WTC11 (cell line): Measurements from ENCODE around the gene NEK7. TPM values are rescaled to one million over a fixed set of nuclear protein-coding genes. Genes with fewer than 3 reads are reported as not detected.

Experiments used
- ATAC-seq: fragments of 200-7000 bp; cut with Tn5 transposase; 2 replicates; pipeline ENCODE4 v1.10.0; 2021; ENCODE audit warnings: mild to moderate bottlenecking, moderate library complexity
- CTCF ChIA-PET: fragments of 300-600 bp; sonication (Branson Sonifier 250); formaldehyde crosslinking; loops from one replicate; lab custom pipeline; 2021; ENCODE audit warnings: antibody characterized with exemption; lab: Charles Lee
- POLR2A ChIA-PET: fragments of 350-600 bp; sonication (Branson Sonifier 250); formaldehyde crosslinking; loops from one replicate; lab custom pipeline; 2021; ENCODE audit warnings: antibody characterized with exemption; lab: Charles Lee
- DNase-seq: peaks from one replicate; pipeline ENCODE4 v3.0.0; 2021; ENCODE audit warnings: low spot score
- H3K27ac Mint-ChIP-seq: 2 replicates; pipeline ENCODE4 v1.8.0; 2021; ENCODE audit warnings: mixed read lengths
- H3K27me3 Mint-ChIP-seq: 2 replicates; pipeline ENCODE4 v1.8.0; 2021; ENCODE audit warnings: low read depth, mild to moderate bottlenecking, moderate library complexity, mixed read lengths
- H3K36me3 Mint-ChIP-seq: 2 replicates; pipeline ENCODE4 v1.8.0; 2021; ENCODE audit warnings: mixed read lengths
- H3K4me1 Mint-ChIP-seq: 2 replicates; pipeline ENCODE4 v1.8.0; 2022; ENCODE audit warnings: mixed read lengths
- H3K4me3 Mint-ChIP-seq: 2 replicates; pipeline ENCODE4 v1.8.0; 2021; ENCODE audit warnings: mild to moderate bottlenecking, moderate library complexity, mixed read lengths
- H3K9me3 Mint-ChIP-seq: 2 replicates; pipeline ENCODE4 v1.8.0; 2021; ENCODE audit warnings: mixed read lengths
- CDX4 ChIP-seq: fragments of 250-450 bp; sonication (Bioruptor Pico); IDR thresholded peaks from 2 replicates; pipeline ENCODE4 v1.9.0; 2021; ENCODE audit warnings: moderate library complexity, mild to moderate bottlenecking, inconsistent platforms, borderline replicate concordance
- ESRRA ChIP-seq: sonication (generic); formaldehyde crosslinking; IDR thresholded peaks from 2 replicates; pipeline ENCODE4 v1.8.1; 2022; ENCODE audit warnings: mild to moderate bottlenecking, missing genetic modification reagents, borderline replicate concordance
- HMGA2 ChIP-seq: fragments of 250-450 bp; sonication (Bioruptor Pico); IDR thresholded peaks from 2 replicates; pipeline ENCODE4 v1.4.0; 2021; ENCODE audit warnings: mild to moderate bottlenecking, moderate library complexity
- HMGXB4 ChIP-seq: sonication (generic); formaldehyde crosslinking; IDR thresholded peaks from 2 replicates; pipeline ENCODE4 v1.8.1; 2023; ENCODE audit warnings: mild to moderate bottlenecking, moderate library complexity, missing genetic modification reagents
- MXD4 ChIP-seq: fragments of 250-450 bp; sonication (Bioruptor Pico); IDR thresholded peaks from 2 replicates; pipeline ENCODE4 v1.8.0; 2021; ENCODE audit warnings: mild to moderate bottlenecking, moderate library complexity, borderline replicate concordance
- NFYB ChIP-seq: sonication (generic); formaldehyde crosslinking; conservative IDR thresholded peaks from 2 replicates; pipeline ENCODE4 v1.8.0; 2022; ENCODE audit warnings: low read depth, missing genetic modification reagents
- NR2C2 ChIP-seq: sonication (generic); formaldehyde crosslinking; IDR thresholded peaks from 2 replicates; pipeline ENCODE4 v1.8.0; 2022; ENCODE audit warnings: mild to moderate bottlenecking, missing genetic modification reagents
- ZBTB21 ChIP-seq: sonication (generic); formaldehyde crosslinking; IDR thresholded peaks from 2 replicates; pipeline ENCODE4 v1.8.1; 2023; ENCODE audit warnings: mild to moderate bottlenecking, missing genetic modification reagents, borderline replicate concordance
- ZNF138 ChIP-seq: sonication (generic); formaldehyde crosslinking; conservative IDR thresholded peaks from 2 replicates; pipeline ENCODE4 v1.8.1; 2022; ENCODE audit warnings: mild to moderate bottlenecking, moderate library complexity, missing genetic modification reagents
- ZNF263 ChIP-seq: sonication (generic); formaldehyde crosslinking; IDR thresholded peaks from 2 replicates; pipeline ENCODE4 v1.8.1; 2022; ENCODE audit warnings: low read depth, mild to moderate bottlenecking, moderate library complexity, missing genetic modification reagents
- ZNF281 ChIP-seq: sonication (generic); formaldehyde crosslinking; IDR thresholded peaks from 2 replicates; pipeline ENCODE4 v1.8.0; 2023; ENCODE audit warnings: mild to moderate bottlenecking, missing genetic modification reagents
- ZNF317 ChIP-seq: sonication (generic); formaldehyde crosslinking; IDR thresholded peaks from 2 replicates; pipeline ENCODE4 v1.8.1; 2023; ENCODE audit warnings: low read depth, mild to moderate bottlenecking, moderate library complexity, missing genetic modification reagents, borderline replicate concordance
- ZNF512 ChIP-seq: sonication (generic); formaldehyde crosslinking; IDR thresholded peaks from 2 replicates; pipeline ENCODE4 v1.8.1; 2022; ENCODE audit warnings: missing genetic modification reagents, borderline replicate concordance
- ZNF532 ChIP-seq: fragments of 250-450 bp; sonication (Bioruptor Pico); IDR thresholded peaks from 2 replicates; pipeline ENCODE4 v1.9.0; 2021; ENCODE audit warnings: mild to moderate bottlenecking, borderline replicate concordance
- total RNA-seq: library from RNA; stranded (reverse); gene quantifications from 3 replicates; pipeline ENCODE4 v1.2.3, GENCODE V29; 2021
- TF ChIP-seq, protein P1 (sequence below): fragments of 250-450 bp; sonication (Bioruptor Pico); conservative IDR thresholded peaks from 2 replicates; pipeline ENCODE4 v1.9.0; 2021; ENCODE audit warnings: mild to moderate bottlenecking

The NEK7 gene
- total RNA-seq, 1 experiment from 2014 or later = 10.3 TPM

GRCh38 chr1:198173832-198174231, 17.0 kb downstream of the NEK7 start:
- POLR2A ChIA-PET = no interaction called here
- TF ChIP-seq HMGXB4 (CRISPR knock-in tag) (no peak), MXD4 (no peak)
- TF ChIP-seq, all 79 proteins: peak for 0
- Mint-ChIP-seq H3K9me3 (no peaks in the 10 kb centered on the region), H3K27me3 (no peaks in the 10 kb centered on the region), H3K36me3 (no peaks in the 10 kb centered on the region), H3K4me3 (no peak overlapping the region), H3K27ac (no peak overlapping the region), H3K4me1 (peaks cover 35% of the 10 kb centered on the region)
- CTCF ChIA-PET = interaction anchor here (0.7 kb wide), 1 partner anchor 995 kb away, joined by 3 read pairs; no protein-coding TSS in a partner anchor
- DNase-seq = no peak
- ATAC-seq = no peak

DNA sequence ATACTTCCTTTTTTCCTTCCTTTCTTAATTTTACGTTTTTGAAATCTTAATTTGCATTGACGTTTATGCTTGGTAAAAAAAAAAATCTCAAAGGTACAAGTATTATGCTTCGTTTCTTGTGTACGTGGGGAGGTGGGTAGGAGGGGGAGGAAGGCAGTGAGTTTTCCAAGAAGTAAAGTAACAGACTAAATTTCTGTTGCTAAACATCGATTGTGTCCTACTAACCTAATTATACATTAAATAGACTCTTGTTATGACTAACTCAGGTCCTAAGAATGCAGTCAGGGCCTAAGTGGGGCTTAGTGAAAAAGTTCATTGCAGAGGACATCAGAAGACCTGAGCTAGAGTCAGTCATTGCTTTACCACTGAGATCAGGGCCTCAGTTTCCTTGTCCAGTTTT, 17.5 kb downstream of the NEK7 start:
- no peak for TF ChIP-seq ZBTB21 (CRISPR knock-in tag)
- TF ChIP-seq CDX4 = no peak
- TF ChIP-seq ZNF263 (CRISPR knock-in tag) = no peak
- TF ChIP-seq, protein P1, sequence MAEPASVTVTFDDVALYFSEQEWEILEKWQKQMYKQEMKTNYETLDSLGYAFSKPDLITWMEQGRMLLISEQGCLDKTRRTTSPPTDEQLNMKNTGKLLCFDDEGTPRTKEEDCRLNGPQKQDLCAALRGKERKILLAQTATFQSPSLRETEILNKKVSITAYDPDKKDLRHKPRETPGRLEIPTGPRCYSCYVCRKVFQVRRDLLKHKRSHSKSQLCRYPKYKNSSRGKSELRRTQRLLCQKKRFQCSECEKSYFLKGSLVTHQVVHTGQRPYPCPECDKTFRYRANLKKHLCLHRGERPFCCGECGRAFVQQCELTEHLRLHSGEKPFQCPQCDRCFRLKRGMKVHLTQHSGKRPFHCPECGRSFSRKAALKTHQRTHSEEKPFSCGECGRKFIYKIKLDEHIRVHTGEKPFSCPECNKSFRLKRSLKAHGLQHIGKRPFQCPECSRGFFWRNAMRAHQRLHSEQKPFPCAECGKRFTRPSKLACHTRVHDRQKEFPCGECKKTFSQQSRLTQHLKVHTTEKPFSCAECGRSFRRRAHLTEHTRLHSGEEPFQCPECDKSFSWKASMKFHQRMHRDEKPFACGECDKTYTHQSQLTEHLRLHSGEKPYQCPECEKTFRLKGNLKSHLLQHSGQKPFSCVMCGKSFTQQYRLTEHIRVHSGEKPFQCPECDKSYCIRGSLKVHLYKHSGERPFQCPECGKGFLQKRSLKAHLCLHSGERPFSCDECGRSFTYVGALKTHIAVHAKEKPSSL (CRISPR knock-in tag) = no peak
- TF ChIP-seq NFYB (CRISPR knock-in tag) = no peak
- no peak for TF ChIP-seq ZNF138 (CRISPR knock-in tag)
- H3K36me3 Mint-ChIP-seq = no peaks in the 10 kb centered on the region
- no peak overlapping the region for H3K4me3 Mint-ChIP-seq
- DNase-seq = no peak
- no peaks in the 10 kb centered on the region for H3K27me3 Mint-ChIP-seq
- POLR2A ChIA-PET = no interaction called here
- H3K4me1 Mint-ChIP-seq = peaks cover 35% of the 10 kb centered on the region
- no peaks in the 10 kb centered on the region for H3K9me3 Mint-ChIP-seq
- no peak for ATAC-seq
- CTCF ChIA-PET = interaction anchor here (0.7 kb wide), 1 partner anchor 995 kb away, joined by 3 read pairs; no protein-coding TSS in a partner anchor
- no peak overlapping the region; the same call in 1 of the 2 replicates for H3K27ac Mint-ChIP-seq

- ATAC-seq (no peak), DNase-seq (no peak)
- peaks cover 35% of the 10 kb centered on the region for H3K4me1 Mint-ChIP-seq
- no peak overlapping the region for H3K4me3 Mint-ChIP-seq
- H3K27me3 Mint-ChIP-seq = no peaks in the 10 kb centered on the region
- H3K27ac Mint-ChIP-seq = no peak overlapping the region
- H3K36me3 Mint-ChIP-seq = no peaks in the 10 kb centered on the region
- CTCF ChIA-PET = no interaction called here
- no peaks in the 10 kb centered on the region for H3K9me3 Mint-ChIP-seq
- POLR2A ChIA-PET = no interaction called here
- TF ChIP-seq ESRRA (CRISPR knock-in tag) (no peak), NR2C2 (CRISPR knock-in tag) (no peak), ZNF138 (CRISPR knock-in tag) (no peak), ZNF532 (CRISPR knock-in tag) (no peak), MXD4 (no peak), HMGA2 (CRISPR knock-in tag) (no peak), ZNF317 (CRISPR knock-in tag) (no peak), ZNF512 (CRISPR knock-in tag) (no peak), ZBTB21 (CRISPR knock-in tag) (no peak), ZNF281 (no peak)
Observed at GRCh38 chr1:198175423-198176170, 18.8 kb downstream of the NEK7 start.
